ENCODE measurements around the gene CNBP. TPM values are rescaled to one million over a fixed set of nuclear protein-coding genes. Genes with fewer than 3 reads are reported as not detected.
A peak's percentile ranks its signal among the peaks of the same experiment; 100 is the strongest.
"Not testable (repeated sequence)": the region's sequence is repeated elsewhere in the genome, so short reads cannot be mapped to it uniquely, and the experiment has no call there.

Gene CNBP
- total and polyA plus RNA-seq, 3 donors from 2014 or later, result 248 to 295 (median 291) TPM

DNA sequence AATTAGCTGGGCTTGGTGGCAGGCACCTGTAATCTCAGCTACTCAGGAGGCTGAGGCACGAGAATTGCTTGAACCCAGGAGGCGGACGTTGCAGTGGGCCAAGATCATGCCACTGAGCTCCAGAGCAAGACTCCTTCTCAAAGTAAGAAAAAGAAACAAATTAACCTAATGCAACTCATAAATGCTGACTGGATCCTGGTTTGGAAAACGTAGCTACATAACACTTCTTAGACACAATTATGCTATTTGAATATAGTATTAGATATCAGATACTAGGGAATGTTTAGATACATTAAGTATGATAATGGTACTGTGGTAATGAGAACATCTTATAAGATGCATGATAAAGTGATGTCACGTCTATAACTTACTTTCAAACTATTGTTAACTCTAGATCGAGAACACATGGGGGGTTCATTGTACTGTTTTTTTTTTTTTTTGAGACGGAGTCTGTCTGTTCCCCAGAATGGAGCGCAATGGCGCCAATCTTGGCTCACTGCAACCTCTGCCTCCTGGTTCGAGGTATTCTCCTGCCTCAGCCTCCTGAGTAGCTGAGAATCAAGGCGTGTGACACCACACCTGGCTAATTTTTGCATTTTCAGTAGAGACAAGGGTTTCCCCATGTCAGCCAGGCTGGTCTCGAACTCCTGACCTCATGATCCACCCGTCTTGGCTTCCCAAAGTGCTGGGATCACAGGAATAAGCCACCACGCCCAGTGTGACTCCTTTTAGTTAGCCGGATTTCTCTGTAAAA is 16.9 kb downstream of the CNBP start:
- intact Hi-C loops (cut with DNase I; ENCODE audit: low total_unique reads), result no loop called here
- TF ChIP-seq, protein P1, sequence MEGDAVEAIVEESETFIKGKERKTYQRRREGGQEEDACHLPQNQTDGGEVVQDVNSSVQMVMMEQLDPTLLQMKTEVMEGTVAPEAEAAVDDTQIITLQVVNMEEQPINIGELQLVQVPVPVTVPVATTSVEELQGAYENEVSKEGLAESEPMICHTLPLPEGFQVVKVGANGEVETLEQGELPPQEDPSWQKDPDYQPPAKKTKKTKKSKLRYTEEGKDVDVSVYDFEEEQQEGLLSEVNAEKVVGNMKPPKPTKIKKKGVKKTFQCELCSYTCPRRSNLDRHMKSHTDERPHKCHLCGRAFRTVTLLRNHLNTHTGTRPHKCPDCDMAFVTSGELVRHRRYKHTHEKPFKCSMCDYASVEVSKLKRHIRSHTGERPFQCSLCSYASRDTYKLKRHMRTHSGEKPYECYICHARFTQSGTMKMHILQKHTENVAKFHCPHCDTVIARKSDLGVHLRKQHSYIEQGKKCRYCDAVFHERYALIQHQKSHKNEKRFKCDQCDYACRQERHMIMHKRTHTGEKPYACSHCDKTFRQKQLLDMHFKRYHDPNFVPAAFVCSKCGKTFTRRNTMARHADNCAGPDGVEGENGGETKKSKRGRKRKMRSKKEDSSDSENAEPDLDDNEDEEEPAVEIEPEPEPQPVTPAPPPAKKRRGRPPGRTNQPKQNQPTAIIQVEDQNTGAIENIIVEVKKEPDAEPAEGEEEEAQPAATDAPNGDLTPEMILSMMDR (IDR thresholded peaks at IDR 0.05), result no peak
- TF ChIP-seq POLR2A (IDR thresholded peaks at IDR 0.05), result no peak
- WGBS, 2 donors, result 62 to 63% methylated on average over 15 of the region's 15 CpGs
- Histone ChIP-seq H3K27me3 (no peaks in the 10 kb centered on the region), H3K4me1 (peaks cover 16% of the 10 kb centered on the region), H3K36me3 (ENCODE audit: low read depth, missing control alignments) (no peaks in the 10 kb centered on the region), H3K27ac (no peak overlapping the region), H3K4me3 (no peak overlapping the region), H3K9me3 (no peaks in the 10 kb centered on the region)
- no peak for DNase-seq

DNA sequence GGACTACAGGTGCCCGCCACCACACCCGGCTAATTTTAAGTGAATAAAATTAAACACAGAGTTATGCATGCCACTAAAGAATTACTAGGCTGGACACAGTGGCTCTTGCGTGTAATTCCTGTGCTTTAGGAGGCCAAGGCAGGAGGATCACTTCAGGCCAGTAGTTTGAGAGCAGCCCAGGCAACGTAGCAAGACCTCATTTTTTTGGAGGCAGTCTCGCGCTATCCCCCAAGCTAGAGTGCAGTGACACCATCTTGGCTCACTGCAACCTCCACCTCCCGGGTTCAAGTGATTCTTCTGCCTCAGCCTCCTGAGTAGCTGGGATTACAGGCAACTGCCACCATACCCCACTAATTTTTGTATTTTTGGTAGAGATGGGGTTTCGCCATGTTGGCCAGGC is 18.1 kb downstream of the CNBP start:
- H3K4me3 ChIP-seq; H3K36me3 ChIP-seq (ENCODE audit: low read depth, missing control alignments); H3K27ac ChIP-seq; DNase-seq; intact Hi-C loops (cut with DNase I; ENCODE audit: low total_unique reads); H3K27me3 ChIP-seq; H3K9me3 ChIP-seq: not testable (repeated sequence)
- WGBS, 2 donors, result 88 to 94% methylated on average over 6 to 8 of the region's 8 CpGs
- H3K4me1 ChIP-seq, result peaks cover 17% of the 10 kb centered on the region

DNA sequence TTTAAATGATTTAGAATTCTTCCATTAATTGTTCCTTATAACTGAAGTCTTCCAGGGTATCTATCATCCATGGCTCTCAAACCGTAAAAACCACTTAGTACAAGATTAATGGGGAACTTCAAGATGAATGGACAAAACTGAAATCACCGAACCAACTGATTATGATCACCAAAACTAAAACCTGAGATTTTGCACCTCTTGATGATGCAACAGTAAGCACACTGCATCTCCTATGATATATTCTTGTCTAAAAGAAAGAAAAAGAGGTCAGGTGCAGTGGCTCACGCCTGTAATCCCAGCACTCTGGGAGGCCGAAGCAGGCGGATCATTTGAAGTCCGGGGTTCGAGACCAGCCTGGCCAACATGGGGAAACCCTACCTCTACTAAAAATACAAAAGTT is 19.2 kb downstream of the CNBP start:
- TF ChIP-seq POLR2A (IDR thresholded peaks at IDR 0.05), result no peak
- TF ChIP-seq, protein P1 (IDR thresholded peaks at IDR 0.05), result no peak
- Histone ChIP-seq H3K4me3 (no peak overlapping the region), H3K9me3 (no peaks in the 10 kb centered on the region), H3K27ac (no peak overlapping the region), H3K27me3 (no peaks in the 10 kb centered on the region), H3K4me1 (peaks cover 23% of the 10 kb centered on the region), H3K36me3 (ENCODE audit: low read depth, missing control alignments) (no peaks in the 10 kb centered on the region)
- WGBS, 2 donors, result 82 to 84% methylated on average over 7 of the region's 7 CpGs
- no peak for DNase-seq
- intact Hi-C loops (cut with DNase I; ENCODE audit: low total_unique reads), result no loop called here

DNA sequence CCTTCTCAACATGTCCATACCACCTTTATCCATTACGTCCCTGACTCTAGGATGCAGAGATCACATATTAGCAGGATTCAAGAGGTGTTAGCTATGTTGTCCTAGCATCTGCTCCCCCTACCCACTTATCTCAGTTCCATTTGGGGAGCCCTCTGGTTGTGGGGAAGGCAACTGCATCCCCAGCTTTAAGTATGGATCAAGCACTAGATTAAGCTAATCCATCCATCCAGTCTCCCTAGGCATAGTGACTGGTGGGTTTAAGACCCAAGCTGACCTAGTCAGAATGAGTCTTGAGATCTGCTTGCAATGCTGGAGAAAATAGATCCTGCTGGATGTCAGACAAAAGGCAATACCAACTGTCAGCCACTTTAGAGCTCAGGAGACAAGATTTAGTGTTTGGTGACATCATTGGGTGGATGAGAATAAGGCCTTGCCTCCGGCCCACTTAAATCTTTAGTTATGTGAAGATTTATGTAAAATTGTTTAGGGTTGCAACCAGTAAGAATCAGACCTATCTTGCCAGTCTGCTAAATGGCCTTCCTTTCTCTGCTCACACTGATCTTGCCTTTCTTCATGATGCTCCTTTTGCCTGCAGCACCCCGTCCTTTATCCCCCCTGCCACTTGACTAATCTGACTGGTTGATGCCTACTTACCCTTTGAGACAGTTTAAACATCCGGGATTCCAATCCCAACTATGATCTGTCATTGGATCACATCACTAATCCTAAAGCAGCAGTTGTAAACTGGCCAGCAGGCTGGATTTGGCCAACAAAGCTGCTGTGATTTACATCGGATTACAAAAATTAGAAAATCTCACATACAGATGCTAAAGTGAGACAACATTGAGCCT is 20.7 kb downstream of the CNBP start:
- Histone ChIP-seq H3K27me3 (no peaks in the 10 kb centered on the region), H3K4me3 (no peak overlapping the region), H3K36me3 (ENCODE audit: low read depth, missing control alignments) (no peaks in the 10 kb centered on the region), H3K27ac (no peak overlapping the region), H3K9me3 (no peaks in the 10 kb centered on the region), H3K4me1 (peaks cover 27% of the 10 kb centered on the region)
- DNase-seq, result no peak
- intact Hi-C loops (cut with DNase I; ENCODE audit: low total_unique reads), result no loop called here
- WGBS, 2 donors, result 51 to 63% methylated on average over 5 of the region's 5 CpGs
- no peak for TF ChIP-seq POLR2A (IDR thresholded peaks at IDR 0.05)
- TF ChIP-seq, protein P1 (IDR thresholded peaks at IDR 0.05), result peak in 1 of 3 experiments; percentile 2

DNA sequence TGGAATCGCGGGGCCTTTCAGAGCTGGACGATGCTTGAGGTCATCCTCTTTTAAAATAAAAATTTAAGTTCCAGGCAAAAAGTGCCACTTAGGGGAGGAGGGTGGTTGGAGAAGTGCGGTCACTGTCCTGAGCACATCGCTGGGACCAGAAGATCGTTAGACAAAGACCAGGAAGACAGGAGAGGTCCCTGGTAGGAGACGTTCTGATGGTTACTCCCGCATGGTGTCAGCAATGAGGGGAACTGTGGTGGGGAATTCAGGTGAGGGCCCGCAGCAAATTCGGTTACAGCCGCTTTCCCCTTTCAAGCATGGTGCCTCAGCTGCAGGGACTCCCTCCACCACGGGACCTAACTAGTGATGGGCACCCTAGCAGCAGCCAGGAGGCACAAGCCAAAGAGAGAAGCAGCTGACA is 21.8 kb downstream of the CNBP start:
- intact Hi-C loops (cut with DNase I; ENCODE audit: low total_unique reads), result no loop called here
- Histone ChIP-seq H3K4me1 (peaks cover 19% of the 10 kb centered on the region), H3K9me3 (no peaks in the 10 kb centered on the region), H3K4me3 (peak overlapping the region; percentile 81 to 92), H3K27ac (peak overlapping the region; percentile 91 to 97), H3K36me3 (ENCODE audit: low read depth, missing control alignments) (no peaks in the 10 kb centered on the region), H3K27me3 (no peaks in the 10 kb centered on the region)
- TF ChIP-seq, protein P1 (IDR thresholded peaks at IDR 0.05), result no peak
- TF ChIP-seq POLR2A (IDR thresholded peaks at IDR 0.05), result no peak
- WGBS, 2 donors, result 0 to 3% methylated on average over 12 of the region's 12 CpGs
- DNase-seq, result no peak
